Endodermal cell (in vitro differentiated cells): Measurements from ENCODE around the gene DNAH6. TPM values are rescaled to one million over a fixed set of nuclear protein-coding genes. Genes with fewer than 3 reads are reported as not detected.

Experiments
- DNase-seq: peaks from one replicate; pipeline ENCODE4 v3.0.0-alpha.2; 2017
- H3K27ac ChIP-seq: 2 replicates; pipeline ENCODE4 v1.5.1; 2013; ENCODE audit warnings: mild to moderate bottlenecking, low read depth, low read length, moderate library complexity
- H3K27me3 ChIP-seq: 2 replicates; pipeline ENCODE4 v1.6.1; 2013; ENCODE audit warnings: mild to moderate bottlenecking, low read length, moderate library complexity; ENCODE audit not compliant: insufficient read depth, control insufficient read depth, poor library complexity, severe bottlenecking
- H3K36me3 ChIP-seq: 2 replicates; pipeline ENCODE4 v1.7.0; 2013; ENCODE audit warnings: mild to moderate bottlenecking, low read length, moderate library complexity; ENCODE audit not compliant: control insufficient read depth, insufficient read depth
- H3K4me1 ChIP-seq: one replicate; pipeline ENCODE4 v1.7.0; 2013; ENCODE audit warnings: low read length; ENCODE audit not compliant: control insufficient read depth, insufficient read depth
- H3K4me3 ChIP-seq: 2 replicates; pipeline ENCODE4 v1.5.1; 2013; ENCODE audit warnings: mild to moderate bottlenecking, low read length, moderate library complexity
- H3K9ac ChIP-seq: 2 replicates; pipeline ENCODE4 v1.6.1; 2013; ENCODE audit warnings: mild to moderate bottlenecking, low read length, moderate library complexity; ENCODE audit not compliant: poor library complexity, severe bottlenecking; ENCODE audit errors: extremely low read depth
- H3K9me3 ChIP-seq: 2 replicates; pipeline ENCODE4 v1.6.1; 2013; ENCODE audit warnings: mild to moderate bottlenecking, low read length, moderate library complexity; ENCODE audit not compliant: control insufficient read depth
- H3K27ac Mint-ChIP-seq: 2 replicates; pipeline ENCODE4 v1.8.0; 2020; ENCODE audit warnings: mixed read lengths
- H3K27me3 Mint-ChIP-seq: 2 replicates; pipeline ENCODE4 v1.8.0; 2021; ENCODE audit warnings: mild to moderate bottlenecking, mixed read lengths; ENCODE audit not compliant: insufficient read depth
- H3K36me3 Mint-ChIP-seq: 2 replicates; pipeline ENCODE4 v1.8.0; 2020; ENCODE audit warnings: low read depth, mixed read lengths
- H3K4me1 Mint-ChIP-seq: 2 replicates; pipeline ENCODE4 v1.8.0; 2020; ENCODE audit warnings: mixed read lengths
- H3K4me3 Mint-ChIP-seq: 2 replicates; pipeline ENCODE4 v1.8.0; 2020; ENCODE audit warnings: mild to moderate bottlenecking, moderate library complexity, mixed read lengths
- H3K9me3 Mint-ChIP-seq: 2 replicates; pipeline ENCODE4 v1.8.0; 2020; ENCODE audit warnings: mild to moderate bottlenecking, mixed read lengths
- WGBS, 2 experiments: methylation state at CpG; one replicate each; pipeline versions ENCODE4 v1.1.5 to v1.1.7; 2013; ENCODE audit warnings: missing lambda C conversion rate in 2 of 2, mixed read lengths in 1 of 2; ENCODE audit not compliant: insufficient coverage in 1 of 2, insufficient read length in 1 of 2; 5-methylcytosine and 5-hydroxymethylcytosine counted together
- total RNA-seq, 2 donors: library from RNA; stranded (reverse); fragmentation: NEBNext Ultra II Directional in 1 of 2; extraction: Animal tissue kit (Norgen Biotek cat#: 25700) in 1 of 2; gene quantifications; 2 replicates in 1 of 2; 3 replicates in 1 of 2; pipeline ENCODE4 v1.2.1, GENCODE V29; 2021
- TF ChIP-seq, protein P1 (sequence below): fragments of 200-600 bp; sonication (generic); conservative IDR thresholded peaks from 2 replicates; pipeline ENCODE4 v1.5.0; 2021; ENCODE audit warnings: antibody characterized with exemption, mild to moderate bottlenecking

Gene DNAH6
- total RNA-seq, 2 donors from 2014 or later = 1.6 to 2.0 TPM

GRCh38 chr2:84704505-84705244 is 188.4 kb downstream of the DNAH6 start:
- H3K36me3 ChIP-seq = no peaks in the 10 kb centered on the region
- no peaks in the 10 kb centered on the region for H3K4me1 ChIP-seq
- H3K9ac ChIP-seq = no peak overlapping the region
- H3K27me3 Mint-ChIP-seq = peaks cover 14% of the 10 kb centered on the region
- H3K9me3 ChIP-seq = peaks cover 6% of the 10 kb centered on the region
- no peak overlapping the region for H3K4me3 ChIP-seq
- H3K9me3 Mint-ChIP-seq = peaks cover 17% of the 10 kb centered on the region
- H3K27ac Mint-ChIP-seq = no peak overlapping the region
- DNase-seq = no peak
- 89 to 96% methylated on average over 3 to 6 of the region's 6 CpGs for WGBS, 2 experiments
- no peak overlapping the region for H3K27ac ChIP-seq
- peaks cover 2% of the 10 kb centered on the region for H3K36me3 Mint-ChIP-seq
- peaks cover 14% of the 10 kb centered on the region for H3K27me3 ChIP-seq
- TF ChIP-seq, protein P1, sequence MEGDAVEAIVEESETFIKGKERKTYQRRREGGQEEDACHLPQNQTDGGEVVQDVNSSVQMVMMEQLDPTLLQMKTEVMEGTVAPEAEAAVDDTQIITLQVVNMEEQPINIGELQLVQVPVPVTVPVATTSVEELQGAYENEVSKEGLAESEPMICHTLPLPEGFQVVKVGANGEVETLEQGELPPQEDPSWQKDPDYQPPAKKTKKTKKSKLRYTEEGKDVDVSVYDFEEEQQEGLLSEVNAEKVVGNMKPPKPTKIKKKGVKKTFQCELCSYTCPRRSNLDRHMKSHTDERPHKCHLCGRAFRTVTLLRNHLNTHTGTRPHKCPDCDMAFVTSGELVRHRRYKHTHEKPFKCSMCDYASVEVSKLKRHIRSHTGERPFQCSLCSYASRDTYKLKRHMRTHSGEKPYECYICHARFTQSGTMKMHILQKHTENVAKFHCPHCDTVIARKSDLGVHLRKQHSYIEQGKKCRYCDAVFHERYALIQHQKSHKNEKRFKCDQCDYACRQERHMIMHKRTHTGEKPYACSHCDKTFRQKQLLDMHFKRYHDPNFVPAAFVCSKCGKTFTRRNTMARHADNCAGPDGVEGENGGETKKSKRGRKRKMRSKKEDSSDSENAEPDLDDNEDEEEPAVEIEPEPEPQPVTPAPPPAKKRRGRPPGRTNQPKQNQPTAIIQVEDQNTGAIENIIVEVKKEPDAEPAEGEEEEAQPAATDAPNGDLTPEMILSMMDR = no peak
- H3K4me1 Mint-ChIP-seq = no peaks in the 10 kb centered on the region
- no peak overlapping the region for H3K4me3 Mint-ChIP-seq

DNA sequence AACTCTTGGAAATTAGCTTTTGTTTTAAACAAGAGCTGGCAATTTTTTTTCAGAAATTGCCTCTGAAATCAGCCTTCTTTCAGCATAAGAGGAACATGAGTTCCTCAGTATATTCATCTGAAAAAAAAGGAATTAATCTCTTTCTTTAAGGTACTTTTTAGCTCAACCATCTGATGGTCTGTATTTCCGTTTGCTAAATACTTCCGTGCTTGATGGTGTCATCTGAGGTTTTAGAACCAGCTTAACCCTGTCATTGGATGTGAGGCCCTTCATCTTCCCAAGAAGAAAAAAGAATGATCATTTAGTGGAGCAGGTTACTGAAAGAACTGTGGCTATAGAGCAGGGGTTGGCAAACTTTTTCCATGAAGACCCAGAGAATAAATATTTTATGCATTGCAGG is 189.6 kb downstream of the DNAH6 start:
- Histone ChIP-seq H3K27ac (no peak overlapping the region), H3K4me1 (no peaks in the 10 kb centered on the region), H3K4me3 (no peak overlapping the region), H3K36me3 (no peaks in the 10 kb centered on the region), H3K27me3 (peaks cover 14% of the 10 kb centered on the region), H3K9me3 (peaks cover 6% of the 10 kb centered on the region), H3K9ac (no peak overlapping the region)
- DNase-seq = no peak
- TF ChIP-seq, protein P1 = no peak
- Mint-ChIP-seq H3K27ac (no peak overlapping the region), H3K4me3 (no peak overlapping the region), H3K4me1 (peaks cover 7% of the 10 kb centered on the region), H3K27me3 (peaks cover 16% of the 10 kb centered on the region), H3K36me3 (peaks cover 2% of the 10 kb centered on the region), H3K9me3 (peaks cover 17% of the 10 kb centered on the region)
- 89 to 90% methylated on average over 2 of the region's 2 CpGs for WGBS, 2 experiments

- Mint-ChIP-seq H3K36me3 (no peaks in the 10 kb centered on the region), H3K27me3 (peaks cover 14% of the 10 kb centered on the region), H3K4me1 (peaks cover 10% of the 10 kb centered on the region), H3K9me3 (no peaks in the 10 kb centered on the region), H3K27ac (no peak overlapping the region), H3K4me3 (no peak overlapping the region)
- Histone ChIP-seq H3K36me3 (no peaks in the 10 kb centered on the region), H3K27ac (no peak overlapping the region), H3K27me3 (peaks cover 14% of the 10 kb centered on the region), H3K4me1 (no peaks in the 10 kb centered on the region), H3K9me3 (no peaks in the 10 kb centered on the region), H3K9ac (no peak overlapping the region), H3K4me3 (no peak overlapping the region)
- TF ChIP-seq, protein P1 = no peak
- DNase-seq = no peak
Observed at GRCh38 chr2:84708442-84708841, 192.1 kb downstream of the DNAH6 start.
